ENCODE measurements around the gene TMEM74B.

TMEM74B gene

GRCh38 chr20:1178623-1179022, 6.2 kb downstream of the TMEM74B start:
- ChIA-PET POLR2A (no interaction called here), CTCF (no interaction called here)
- no peak for DNase-seq
- no peaks in the 10 kb centered on the region for H3K9me3 ChIP-seq (ENCODE audit: control extremely low read depth in 1 of 5, control insufficient read depth in 4 of 5, insufficient read depth in 2 of 5, low read depth in 1 of 5, low read length in 4 of 5)
- WGBS (ENCODE audit: insufficient coverage): 100% methylated on average over 3 of the region's 3 CpGs
- peaks cover 0 to 15% (median 3%) of the 10 kb centered on the region in 5 experiments for H3K27me3 ChIP-seq (replicated peaks in 2 of 5; ENCODE audit: control insufficient read depth in 4 of 5, insufficient read depth in 5 of 5, low read length in 4 of 5)
- peaks cover 0 to 10% (median 7%) of the 10 kb centered on the region in 4 experiments for H3K36me3 ChIP-seq (ENCODE audit: control insufficient read depth in 4 of 4, insufficient read depth in 4 of 4, low read length in 3 of 4)
- H3K4me1 ChIP-seq (ENCODE audit: control extremely low read depth in 1 of 4, control insufficient read depth in 4 of 4, insufficient read depth in 4 of 4, low read length in 3 of 4): peaks cover 0 to 3% (median 0%) of the 10 kb centered on the region in 4 experiments
- H3K4me3 ChIP-seq (ENCODE audit: control insufficient read depth in 1 of 7, extremely low read depth in 1 of 7, insufficient read depth in 4 of 7, low read depth in 2 of 7, low read length in 6 of 7): no peak overlapping the region
- no peak overlapping the region for H3K27ac ChIP-seq (ENCODE audit: insufficient read depth in 1 of 2, low read depth in 1 of 2, low read length in 2 of 2, poor library complexity in 1 of 2, severe bottlenecking in 2 of 2)

DNA sequence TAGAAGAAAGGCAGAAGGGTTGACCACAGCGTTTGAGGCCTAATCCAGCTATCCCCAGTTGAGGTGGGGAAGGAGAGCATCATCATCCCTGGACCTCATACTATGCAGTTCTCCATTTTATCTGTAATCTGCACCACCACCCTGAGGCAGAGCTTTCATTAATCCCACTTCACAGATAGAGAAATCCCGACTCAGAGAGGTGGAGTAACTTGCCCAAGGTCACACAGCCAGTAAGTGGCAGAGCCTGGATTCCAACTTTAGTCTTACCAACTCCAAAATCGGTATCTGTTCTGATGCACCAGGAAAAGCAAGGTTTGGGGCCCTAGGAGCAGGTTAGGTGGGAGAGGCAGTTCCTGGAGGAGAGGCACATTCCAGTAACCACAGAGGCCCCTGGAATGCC, 6.7 kb downstream of the TMEM74B start:
- 100% methylated on average over 1 of the region's 3 CpGs for WGBS (ENCODE audit: insufficient coverage)
- Histone ChIP-seq H3K27me3 (replicated peaks in 2 of 5; ENCODE audit: control insufficient read depth in 4 of 5, insufficient read depth in 5 of 5, low read length in 4 of 5) (peaks cover 0 to 10% (median 0%) of the 10 kb centered on the region in 5 experiments), H3K4me1 (ENCODE audit: control extremely low read depth in 1 of 4, control insufficient read depth in 4 of 4, insufficient read depth in 4 of 4, low read length in 3 of 4) (peaks cover 0 to 3% (median 0%) of the 10 kb centered on the region in 4 experiments), H3K27ac (ENCODE audit: insufficient read depth in 1 of 2, low read depth in 1 of 2, low read length in 2 of 2, poor library complexity in 1 of 2, severe bottlenecking in 2 of 2) (no peak overlapping the region), H3K4me3 (ENCODE audit: control insufficient read depth in 1 of 7, extremely low read depth in 1 of 7, insufficient read depth in 4 of 7, low read depth in 2 of 7, low read length in 6 of 7) (no peak overlapping the region), H3K9me3 (ENCODE audit: control extremely low read depth in 1 of 5, control insufficient read depth in 4 of 5, insufficient read depth in 2 of 5, low read depth in 1 of 5, low read length in 4 of 5) (no peaks in the 10 kb centered on the region), H3K36me3 (ENCODE audit: control insufficient read depth in 4 of 4, insufficient read depth in 4 of 4, low read length in 3 of 4) (peaks cover 0 to 10% (median 7%) of the 10 kb centered on the region in 4 experiments)
- ChIA-PET POLR2A (no interaction called here), CTCF (no interaction called here)
- DNase-seq: no peak

GRCh38 chr20:1177680-1178079, 7.1 kb downstream of the TMEM74B start:
- Histone ChIP-seq H3K4me3 (ENCODE audit: control insufficient read depth in 1 of 7, extremely low read depth in 1 of 7, insufficient read depth in 4 of 7, low read depth in 2 of 7, low read length in 6 of 7) (no peak overlapping the region), H3K36me3 (ENCODE audit: control insufficient read depth in 4 of 4, insufficient read depth in 4 of 4, low read length in 3 of 4) (peaks cover 0 to 12% (median 8%) of the 10 kb centered on the region in 4 experiments), H3K27ac (ENCODE audit: insufficient read depth in 1 of 2, low read depth in 1 of 2, low read length in 2 of 2, poor library complexity in 1 of 2, severe bottlenecking in 2 of 2) (no peak overlapping the region), H3K4me1 (ENCODE audit: control extremely low read depth in 1 of 4, control insufficient read depth in 4 of 4, insufficient read depth in 4 of 4, low read length in 3 of 4) (peaks cover 0 to 3% (median 0%) of the 10 kb centered on the region in 4 experiments), H3K9me3 (ENCODE audit: control extremely low read depth in 1 of 5, control insufficient read depth in 4 of 5, insufficient read depth in 2 of 5, low read depth in 1 of 5, low read length in 4 of 5) (no peaks in the 10 kb centered on the region), H3K27me3 (replicated peaks in 2 of 5; ENCODE audit: control insufficient read depth in 4 of 5, insufficient read depth in 5 of 5, low read length in 4 of 5) (peaks cover 0 to 5% (median 0%) of the 10 kb centered on the region in 5 experiments)
- 95% methylated on average over 5 of the region's 5 CpGs for WGBS (ENCODE audit: insufficient coverage)
- CTCF ChIA-PET: no interaction called here
- POLR2A ChIA-PET: interaction anchor here (0.6 kb wide), 1 partner anchor 348 kb away, joined by 3 read pairs; no protein-coding TSS in a partner anchor
- peak in 1 of 3 donors; percentile 2 for DNase-seq

DNA sequence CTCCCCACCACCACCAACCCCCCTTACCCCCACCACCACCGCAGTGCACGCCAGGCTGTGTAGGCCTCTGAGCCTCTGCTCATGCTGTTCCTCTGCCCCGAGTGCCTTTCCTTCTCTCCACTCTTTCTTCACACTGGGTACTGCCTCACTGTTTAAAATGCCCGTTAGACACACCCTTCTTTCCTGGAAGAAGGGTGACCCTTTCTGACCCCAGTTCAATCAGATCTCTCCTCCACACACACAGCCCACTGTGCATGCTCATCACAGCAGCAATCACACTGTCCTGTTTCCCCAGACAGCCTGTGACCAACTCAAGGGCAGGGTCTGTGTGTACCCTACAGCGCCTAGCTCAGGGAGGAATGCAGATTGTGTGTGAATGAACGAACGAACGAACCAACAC, 10.0 kb downstream of the TMEM74B start:
- DNase-seq: no peak
- POLR2A ChIA-PET: no interaction called here
- CTCF ChIA-PET: no interaction called here
- Histone ChIP-seq H3K4me3 (ENCODE audit: control insufficient read depth in 1 of 7, extremely low read depth in 1 of 7, insufficient read depth in 4 of 7, low read depth in 2 of 7, low read length in 6 of 7) (no peak overlapping the region), H3K9me3 (ENCODE audit: control extremely low read depth in 1 of 5, control insufficient read depth in 4 of 5, insufficient read depth in 2 of 5, low read depth in 1 of 5, low read length in 4 of 5) (no peaks in the 10 kb centered on the region), H3K36me3 (ENCODE audit: control insufficient read depth in 4 of 4, insufficient read depth in 4 of 4, low read length in 3 of 4) (peaks cover 3 to 35% (median 23%) of the 10 kb centered on the region in 4 experiments), H3K27ac (ENCODE audit: insufficient read depth in 1 of 2, low read depth in 1 of 2, low read length in 2 of 2, poor library complexity in 1 of 2, severe bottlenecking in 2 of 2) (no peak overlapping the region), H3K4me1 (ENCODE audit: control extremely low read depth in 1 of 4, control insufficient read depth in 4 of 4, insufficient read depth in 4 of 4, low read length in 3 of 4) (no peaks in the 10 kb centered on the region), H3K27me3 (replicated peaks in 2 of 5; ENCODE audit: control insufficient read depth in 4 of 5, insufficient read depth in 5 of 5, low read length in 4 of 5) (no peaks in the 10 kb centered on the region)
- 89% methylated on average over 3 of the region's 8 CpGs for WGBS (ENCODE audit: insufficient coverage)

GRCh38 chr20:1173698-1174097, 11.1 kb downstream of the TMEM74B start:
- ChIA-PET CTCF (no interaction called here), POLR2A (no interaction called here)
- no peak for DNase-seq
- WGBS (ENCODE audit: insufficient coverage): 100% methylated on average over 3 of the region's 4 CpGs
- Histone ChIP-seq H3K36me3 (ENCODE audit: control insufficient read depth in 4 of 4, insufficient read depth in 4 of 4, low read length in 3 of 4) (peaks cover 8 to 46% (median 28%) of the 10 kb centered on the region in 4 experiments), H3K27me3 (replicated peaks in 2 of 5; ENCODE audit: control insufficient read depth in 4 of 5, insufficient read depth in 5 of 5, low read length in 4 of 5) (no peaks in the 10 kb centered on the region), H3K4me1 (ENCODE audit: control extremely low read depth in 1 of 4, control insufficient read depth in 4 of 4, insufficient read depth in 4 of 4, low read length in 3 of 4) (no peaks in the 10 kb centered on the region), H3K27ac (ENCODE audit: insufficient read depth in 1 of 2, low read depth in 1 of 2, low read length in 2 of 2, poor library complexity in 1 of 2, severe bottlenecking in 2 of 2) (no peak overlapping the region), H3K9me3 (ENCODE audit: control extremely low read depth in 1 of 5, control insufficient read depth in 4 of 5, insufficient read depth in 2 of 5, low read depth in 1 of 5, low read length in 4 of 5) (no peaks in the 10 kb centered on the region), H3K4me3 (ENCODE audit: control insufficient read depth in 1 of 7, extremely low read depth in 1 of 7, insufficient read depth in 4 of 7, low read depth in 2 of 7, low read length in 6 of 7) (no peak overlapping the region)

DNA sequence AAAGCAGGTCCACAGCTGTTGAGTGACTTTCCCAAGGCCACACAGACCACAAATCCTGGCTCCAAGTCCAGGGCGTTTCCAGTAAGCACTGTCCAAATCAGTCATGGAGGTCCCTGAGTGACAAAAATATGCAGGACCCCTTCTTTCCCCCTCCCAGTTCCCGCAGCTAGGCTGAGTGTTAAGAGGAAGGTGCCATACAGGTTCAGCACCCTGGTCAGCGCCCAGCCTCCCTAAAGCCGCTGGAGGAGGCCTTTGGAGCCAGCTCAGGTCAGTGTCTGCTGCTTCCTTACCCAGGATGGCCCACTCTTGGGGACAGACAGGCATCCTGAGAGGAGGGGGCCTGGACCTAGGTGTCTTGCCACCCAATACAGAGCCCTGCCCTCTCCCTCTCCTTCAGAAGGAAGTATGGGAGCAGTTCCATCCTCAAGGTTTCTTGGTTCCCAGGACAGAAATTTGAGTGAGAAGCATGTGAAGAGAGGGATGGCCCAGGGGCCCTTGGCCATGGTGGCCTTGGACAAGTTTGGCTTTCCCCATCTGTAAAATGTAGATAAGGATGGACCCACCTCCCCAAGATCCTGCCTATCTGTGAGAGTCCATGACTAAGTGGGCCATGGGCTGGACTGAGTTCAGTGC, 13.2 kb downstream of the TMEM74B start:
- peaks cover 10 to 63% (median 41%) of the 10 kb centered on the region in 4 experiments for H3K36me3 ChIP-seq (ENCODE audit: control insufficient read depth in 4 of 4, insufficient read depth in 4 of 4, low read length in 3 of 4)
- H3K27me3 ChIP-seq (replicated peaks in 2 of 5; ENCODE audit: control insufficient read depth in 4 of 5, insufficient read depth in 5 of 5, low read length in 4 of 5): no peaks in the 10 kb centered on the region
- WGBS (ENCODE audit: insufficient coverage): 100% methylated on average over 4 of the region's 4 CpGs
- peak in 2 of 3 donors; percentile 31 to 38 for DNase-seq
- CTCF ChIA-PET: interaction anchor here (1.1 kb wide), 1 partner anchor 10 kb away, joined by 4 read pairs; no protein-coding TSS in a partner anchor
- H3K4me1 ChIP-seq (ENCODE audit: control extremely low read depth in 1 of 4, control insufficient read depth in 4 of 4, insufficient read depth in 4 of 4, low read length in 3 of 4): no peaks in the 10 kb centered on the region
- no peak overlapping the region for H3K4me3 ChIP-seq (ENCODE audit: control insufficient read depth in 1 of 7, extremely low read depth in 1 of 7, insufficient read depth in 4 of 7, low read depth in 2 of 7, low read length in 6 of 7)
- POLR2A ChIA-PET: no interaction called here
- H3K27ac ChIP-seq (ENCODE audit: insufficient read depth in 1 of 2, low read depth in 1 of 2, low read length in 2 of 2, poor library complexity in 1 of 2, severe bottlenecking in 2 of 2): no peak overlapping the region
- H3K9me3 ChIP-seq (ENCODE audit: control extremely low read depth in 1 of 5, control insufficient read depth in 4 of 5, insufficient read depth in 2 of 5, low read depth in 1 of 5, low read length in 4 of 5): no peaks in the 10 kb centered on the region

GRCh38 chr20:1169224-1169623, 15.6 kb downstream of the TMEM74B start:
- CTCF ChIA-PET: no interaction called here
- Histone ChIP-seq H3K27ac (ENCODE audit: insufficient read depth in 1 of 2, low read depth in 1 of 2, low read length in 2 of 2, poor library complexity in 1 of 2, severe bottlenecking in 2 of 2) (no peak overlapping the region), H3K36me3 (ENCODE audit: control insufficient read depth in 4 of 4, insufficient read depth in 4 of 4, low read length in 3 of 4) (peaks cover 22 to 84% (median 55%) of the 10 kb centered on the region in 4 experiments), H3K27me3 (replicated peaks in 2 of 5; ENCODE audit: control insufficient read depth in 4 of 5, insufficient read depth in 5 of 5, low read length in 4 of 5) (no peaks in the 10 kb centered on the region), H3K4me1 (ENCODE audit: control extremely low read depth in 1 of 4, control insufficient read depth in 4 of 4, insufficient read depth in 4 of 4, low read length in 3 of 4) (no peaks in the 10 kb centered on the region), H3K4me3 (ENCODE audit: control insufficient read depth in 1 of 7, extremely low read depth in 1 of 7, insufficient read depth in 4 of 7, low read depth in 2 of 7, low read length in 6 of 7) (no peak overlapping the region), H3K9me3 (ENCODE audit: control extremely low read depth in 1 of 5, control insufficient read depth in 4 of 5, insufficient read depth in 2 of 5, low read depth in 1 of 5, low read length in 4 of 5) (no peaks in the 10 kb centered on the region)
- POLR2A ChIA-PET: no interaction called here
- WGBS (ENCODE audit: insufficient coverage): 100% methylated on average over 4 of the region's 5 CpGs
- no peak for DNase-seq
